Stomach (tissue), 9 donors: ENCODE results near the gene LRP1. TPM values are rescaled to one million over a fixed set of nuclear protein-coding genes. Genes with fewer than 3 reads are reported as not detected.

Experiments
- DNase-seq, 2 donors: peaks; one replicate each; pipeline versions ENCODE4 v3.0.0 to v3.0.0-alpha.2; 2013 to 2019
- H3K27ac ChIP-seq, 5 donors: fragments of 200-600 bp in 4 of 5; sonication (generic) in 4 of 5; one replicate each; pipeline ENCODE4 v1.5.1; 2013 to 2019; ENCODE audit warnings: mild to moderate bottlenecking in 1 of 5, moderate library complexity in 1 of 5
- H3K27me3 ChIP-seq, 3 donors: fragments of 200-600 bp; sonication (generic); one replicate each; pipeline ENCODE4 v1.5.1; 2017 to 2019; ENCODE audit warnings: mixed run types in 1 of 3
- H3K36me3 ChIP-seq, 4 donors: fragments of 200-600 bp; sonication (generic); 1 replicate in 3 of 4; 2 replicates in 1 of 4; pipeline ENCODE4 v1.5.1; 2016 to 2019
- H3K4me1 ChIP-seq, 4 donors: fragments of 200-600 bp; sonication (generic); one replicate each; pipeline ENCODE4 v1.5.1; 2016 to 2019
- H3K4me3 ChIP-seq, 4 donors: fragments of 200-600 bp; sonication (generic) in 3 of 4; one replicate each; pipeline ENCODE4 v1.5.1; 2016 to 2019; ENCODE audit warnings: mild to moderate bottlenecking in 1 of 4
- H3K9me3 ChIP-seq, 4 donors: fragments of 200-600 bp; sonication (generic); one replicate each; pipeline ENCODE4 v1.5.1; 2016 to 2019
- CTCF ChIP-seq, 7 experiments: fragments of 450-650 bp in 4 of 7; fragments of 200-600 bp in 3 of 7; sonication (generic) in 3 of 7; IDR thresholded peaks; one replicate each; pipeline ENCODE4 v1.5.1; 2016 to 2019; ENCODE audit warnings: antibody characterized with exemption in 7 of 7, control low read depth in 2 of 7, mild to moderate bottlenecking in 1 of 7
- EP300 ChIP-seq: sonication (generic); formaldehyde crosslinking; IDR thresholded peaks from one replicate; pipeline ENCODE4 v1.6.1; 2017; ENCODE audit warnings: antibody characterized with exemption
- POLR2A ChIP-seq, 4 donors: fragments of 450-650 bp; IDR thresholded peaks; one replicate each; pipeline ENCODE4 v1.6.1; 2016; ENCODE audit warnings: antibody characterized with exemption in 4 of 4, control low read depth in 2 of 4, mild to moderate bottlenecking in 1 of 4, moderate library complexity in 1 of 4
- POLR2AphosphoS5 ChIP-seq, 3 donors: sonication (generic); formaldehyde crosslinking; IDR thresholded peaks; one replicate each; pipeline ENCODE4 v1.6.1; 2016; ENCODE audit warnings: antibody characterized with exemption in 3 of 3
- whole genome bisulfite sequencing, 5 donors: extraction: QIAGEN DNeasy Blood & Tissue Kit in 3 of 5; methylation state at CpG; one replicate each; pipeline versions ENCODE4 v1.1.5 to v1.1.7; 2013 to 2018; 5-methylcytosine and 5-hydroxymethylcytosine counted together
- intact Hi-C: fragments of 100-400 bp; cut with DNase I; formaldehyde crosslinking; loops from one replicate; pipeline ENCODE4 v1.15.1; 2023; ENCODE audit warnings: low total_unique reads
- polyA plus RNA-seq, 3 donors: library from polyadenylated mRNA; stranded (reverse); fragments of 200-250 nt; gene quantifications; one replicate each; pipeline ENCODE4 v1.2.3, GENCODE V29; 2013
- total RNA-seq, 5 donors: library from RNA; depleted of rRNA; stranded (reverse); fragments of >200 nt; gene quantifications; one replicate each; pipeline versions ENCODE4 v1.1.0 to v1.2.3, GENCODE V29; 2014 to 2016
- donor health status: healthy with polysubstance abuse.
- donor health status: Bipolar disorder and iron deficiency.
- donor health status: healthy.

LRP1 gene
- total and polyA plus RNA-seq, 8 donors, result 13.5 to 510 (median 100) TPM

- peaks cover 34 to 50% (median 46%) of the 10 kb centered on the region in 4 donors for H3K36me3 ChIP-seq
- peak overlapping the region in 4 of 5 donors; percentile 7 to 99 (median 98) for H3K27ac ChIP-seq
- TF ChIP-seq POLR2AphosphoS5 (IDR thresholded peaks at IDR 0.05), result no peak
- intact Hi-C loops, result no loop called here
- WGBS, 5 donors, result 56 to 76% (median 75%) methylated on average over 16 to 22 of the region's 22 CpGs
- H3K4me3 ChIP-seq, result peak overlapping the region; percentile 87 to 93 (median 90)
- H3K4me1 ChIP-seq, result peaks cover 51 to 85% (median 70%) of the 10 kb centered on the region in 4 donors
- no peaks in the 10 kb centered on the region for H3K27me3 ChIP-seq
- H3K9me3 ChIP-seq, result no peaks in the 10 kb centered on the region
- no peak for DNase-seq
Observed at GRCh38 chr12:57090924-57091637, 37.2 kb upstream of the LRP1 start.

GRCh38 chr12:57091638-57092528 is 36.4 kb upstream of the LRP1 start:
- Histone ChIP-seq H3K9me3 (no peaks in the 10 kb centered on the region), H3K4me1 (peaks cover 49 to 87% (median 70%) of the 10 kb centered on the region in 4 donors), H3K36me3 (peaks cover 41 to 58% (median 54%) of the 10 kb centered on the region in 4 donors), H3K4me3 (peak overlapping the region in 3 of 4 donors; percentile 87 to 93 (median 92)), H3K27ac (peak overlapping the region in 4 of 5 donors; percentile 74 to 99 (median 89)), H3K27me3 (no peaks in the 10 kb centered on the region)
- DNase-seq, result no peak
- intact Hi-C loops, result no loop called here
- TF ChIP-seq POLR2A (IDR thresholded peaks at IDR 0.05), result no peak
- TF ChIP-seq POLR2AphosphoS5 (IDR thresholded peaks at IDR 0.05), result no peak
- no peak for TF ChIP-seq CTCF (IDR thresholded peaks at IDR 0.05)
- 69 to 82% (median 76%) methylated on average over 22 to 25 of the region's 25 CpGs for WGBS, 5 donors

- H3K27me3 ChIP-seq, result no peaks in the 10 kb centered on the region
- H3K36me3 ChIP-seq, result peaks cover 47 to 64% (median 60%) of the 10 kb centered on the region in 4 donors
- 60 to 84% (median 73%) methylated on average over 5 of the region's 5 CpGs for WGBS, 5 donors
- no peak for DNase-seq
- intact Hi-C loops, result no loop called here
- H3K27ac ChIP-seq, result peak overlapping the region in 4 of 5 donors; percentile 74 to 99 (median 89)
- peak overlapping the region in 1 of 4 donors; percentile 5 for H3K4me3 ChIP-seq
- no peaks in the 10 kb centered on the region for H3K9me3 ChIP-seq
- TF ChIP-seq POLR2A (IDR thresholded peaks at IDR 0.05), result no peak
- no peak for TF ChIP-seq POLR2AphosphoS5 (IDR thresholded peaks at IDR 0.05)
- no peak for TF ChIP-seq CTCF (IDR thresholded peaks at IDR 0.05)
- no peak for TF ChIP-seq EP300
- H3K4me1 ChIP-seq, result peaks cover 49 to 89% (median 67%) of the 10 kb centered on the region in 4 donors
Observed at GRCh38 chr12:57092529-57092862, 35.8 kb upstream of the LRP1 start.

- intact Hi-C loops, result no loop called here
- no peaks in the 10 kb centered on the region for H3K27me3 ChIP-seq
- TF ChIP-seq POLR2AphosphoS5 (IDR thresholded peaks at IDR 0.05), result no peak
- TF ChIP-seq POLR2A (IDR thresholded peaks at IDR 0.05), result no peak
- no peak for TF ChIP-seq CTCF (IDR thresholded peaks at IDR 0.05)
- WGBS, 5 donors, result 63 to 89% (median 86%) methylated on average over 4 of the region's 4 CpGs
- DNase-seq, result peak in 1 of 2 donors; percentile 5
- H3K9me3 ChIP-seq, result no peaks in the 10 kb centered on the region
- peaks cover 49 to 85% (median 63%) of the 10 kb centered on the region in 4 donors for H3K4me1 ChIP-seq
- peak overlapping the region in 2 of 4 donors; percentile 5 to 10 for H3K4me3 ChIP-seq
- H3K36me3 ChIP-seq, result peaks cover 52 to 68% (median 64%) of the 10 kb centered on the region in 4 donors
- peak overlapping the region in 4 of 5 donors; percentile 74 to 99 (median 89) for H3K27ac ChIP-seq
Observed at GRCh38 chr12:57092876-57093414, 35.3 kb upstream of the LRP1 start.
